Activated CD4-positive, CD25-positive, alpha-beta regulatory T cell (primary cell): ENCODE data around the gene CRHR2.
A peak's percentile ranks its signal among the peaks of the same experiment; 100 is the strongest.

Source experiments
- DNase-seq, 4 experiments: peaks; one replicate each; lab custom pipeline; 2025; lab: John Stamatoyannopoulos, UW

Gene CRHR2

GRCh38 chr7:30706908-30707307 lies 24.7 kb upstream of the CRHR2 start:
- DNase-seq = no peak

GRCh38 chr7:30706316-30706715 lies 24.1 kb upstream of the CRHR2 start:
- no peak for DNase-seq

- no peak for DNase-seq
Observed at GRCh38 chr7:30705596-30705995, 23.3 kb upstream of the CRHR2 start.

GRCh38 chr7:30705008-30705407 lies 22.8 kb upstream of the CRHR2 start:
- DNase-seq = no peak

GRCh38 chr7:30703756-30704155 lies 21.5 kb upstream of the CRHR2 start:
- no peak for DNase-seq

- no peak for DNase-seq
Observed at GRCh38 chr7:30702200-30702599, 19.9 kb upstream of the CRHR2 start.

GRCh38 chr7:30700941-30701340 lies 18.7 kb upstream of the CRHR2 start:
- no peak for DNase-seq

- no peak for DNase-seq
Observed at GRCh38 chr7:30699706-30700495, 17.6 kb upstream of the CRHR2 start.

GRCh38 chr7:30698481-30698880 lies 16.2 kb upstream of the CRHR2 start:
- DNase-seq = no peak

GRCh38 chr7:30697719-30698460 lies 15.6 kb upstream of the CRHR2 start:
- DNase-seq = peak in 1 of 4 experiments; percentile 18

GRCh38 chr7:30694774-30695721 lies 12.8 kb upstream of the CRHR2 start:
- no peak for DNase-seq

GRCh38 chr7:30694218-30694745 lies 12.0 kb upstream of the CRHR2 start:
- no peak for DNase-seq

- DNase-seq = no peak
Observed at GRCh38 chr7:30692882-30693281, 10.6 kb upstream of the CRHR2 start.

GRCh38 chr7:30692438-30692837 lies 10.2 kb upstream of the CRHR2 start:
- no peak for DNase-seq

- no peak for DNase-seq
Observed at GRCh38 chr7:30690011-30690410, 7.8 kb upstream of the CRHR2 start.

GRCh38 chr7:30688718-30689221 lies 6.5 kb upstream of the CRHR2 start:
- DNase-seq = no peak

- no peak for DNase-seq
Observed at GRCh38 chr7:30687604-30688003, 5.3 kb upstream of the CRHR2 start.

GRCh38 chr7:30684351-30684750 lies 2.1 kb upstream of the CRHR2 start:
- no peak for DNase-seq

GRCh38 chr7:30683816-30684215 lies 1.6 kb upstream of the CRHR2 start:
- no peak for DNase-seq

- no peak for DNase-seq
Observed at GRCh38 chr7:30683306-30683705, 1.1 kb upstream of the CRHR2 start.

GRCh38 chr7:30681815-30682211 lies 443 bp downstream of the CRHR2 start:
- DNase-seq = peak in 1 of 4 experiments; percentile 5

GRCh38 chr7:30681331-30681797 lies 892 bp downstream of the CRHR2 start:
- no peak for DNase-seq
